Epidermal melanocyte (primary cell): ENCODE data around the gene FAIM.
"Not testable (repeated sequence)": the region's sequence is repeated elsewhere in the genome, so short reads cannot be mapped to it uniquely, and the experiment has no call there.

ENCODE experiments used
- DNase-seq: peaks from one replicate; pipeline ENCODE4 v3.0.0; 2011; ENCODE audit warnings: low spot score; ENCODE audit not compliant: insufficient read length

The FAIM gene

GRCh38 chr3:138678086-138678485 is 69.5 kb downstream of the FAIM start:
- no peak for DNase-seq

- DNase-seq: no peak
These were observed 70.4 kb downstream of the FAIM start for GRCh38 chr3:138678874-138679392.

- not testable (repeated sequence) for DNase-seq
These were observed 72.4 kb downstream of the FAIM start for GRCh38 chr3:138680974-138681373.

GRCh38 chr3:138681463-138682220 is 73.1 kb downstream of the FAIM start:
- DNase-seq: no peak

GRCh38 chr3:138682648-138683047 is 74.1 kb downstream of the FAIM start:
- DNase-seq: no peak
